Tibial nerve (tissue), 4 donors: ENCODE measurements around the gene LONRF3. TPM values are rescaled to one million over a fixed set of nuclear protein-coding genes. Genes with fewer than 3 reads are reported as not detected.
"Not testable (repeated sequence)": the region's sequence is repeated elsewhere in the genome, so short reads cannot be mapped to it uniquely, and the experiment has no call there.

Source experiments
- DNase-seq, 2 donors: peaks; one replicate each; pipeline ENCODE4 v3.0.0-alpha.2; 2019; ENCODE audit warnings: low spot score in 2 of 2
- H3K27ac ChIP-seq, 4 donors: fragments of 200-600 bp; sonication (generic) in 3 of 4; one replicate each; pipeline ENCODE4 v1.5.1; 2017 to 2019; ENCODE audit warnings: mild to moderate bottlenecking in 1 of 4
- H3K27me3 ChIP-seq, 2 donors: fragments of 200-600 bp; sonication (generic) in 1 of 2; one replicate each; pipeline versions ENCODE4 v1.5.1 to v1.6.0; 2017 to 2019
- H3K36me3 ChIP-seq, 3 donors: fragments of 200-600 bp; sonication (generic); one replicate each; pipeline ENCODE4 v1.5.1; 2018 to 2019
- H3K4me1 ChIP-seq, 4 donors: fragments of 200-600 bp; sonication (generic) in 3 of 4; one replicate each; pipeline ENCODE4 v1.5.1; 2017 to 2019
- H3K4me3 ChIP-seq, 4 donors: fragments of 200-600 bp; sonication (generic) in 3 of 4; one replicate each; pipeline ENCODE4 v1.5.1; 2017 to 2019; ENCODE audit warnings: mild to moderate bottlenecking in 1 of 4, moderate library complexity in 1 of 4
- H3K9me3 ChIP-seq, 4 donors: fragments of 200-600 bp; sonication (generic) in 3 of 4; one replicate each; pipeline ENCODE4 v1.5.1; 2017 to 2019
- CTCF ChIP-seq, 5 experiments: fragments of 200-600 bp in 3 of 5; fragments of 450-650 bp in 2 of 5; sonication (generic) in 3 of 5; IDR thresholded peaks; one replicate each; pipeline ENCODE4 v1.5.1; 2016 to 2019; ENCODE audit warnings: antibody characterized with exemption in 5 of 5, mild to moderate bottlenecking in 3 of 5, moderate library complexity in 2 of 5
- EP300 ChIP-seq, 2 donors: sonication (generic); formaldehyde crosslinking; IDR thresholded peaks; one replicate each; pipeline ENCODE4 v1.6.1; 2017; ENCODE audit warnings: antibody characterized with exemption in 2 of 2, mild to moderate bottlenecking in 1 of 2
- POLR2A ChIP-seq, 2 donors: fragments of 450-650 bp; IDR thresholded peaks; one replicate each; pipeline ENCODE4 v1.6.1; 2017; ENCODE audit warnings: antibody characterized with exemption in 2 of 2, mild to moderate bottlenecking in 2 of 2, moderate library complexity in 2 of 2
- WGBS, 2 donors: methylation state at CpG; one replicate each; pipeline ENCODE4 v1.1.5; 2018; 5-methylcytosine and 5-hydroxymethylcytosine counted together
- total RNA-seq, 4 donors: library from RNA; depleted of rRNA; stranded (reverse); fragments of >200 nt; gene quantifications; one replicate each; pipeline ENCODE4 v1.1.0, GENCODE V29; 2016

LONRF3 gene
- total RNA-seq, 4 donors from 2014 or later, result 12.2 to 20.4 (median 19.2) TPM

GRCh38 chrX:119010491-119010890, 36.1 kb downstream of the LONRF3 start:
- H3K9me3 ChIP-seq, result no peaks in the 10 kb centered on the region
- no peak overlapping the region for H3K4me3 ChIP-seq
- TF ChIP-seq POLR2A (IDR thresholded peaks at IDR 0.05), result no peak
- TF ChIP-seq CTCF (IDR thresholded peaks at IDR 0.05), result no peak
- TF ChIP-seq EP300 (IDR thresholded peaks at IDR 0.05), result no peak
- H3K27me3 ChIP-seq, result peaks cover 0 to 2% of the 10 kb centered on the region in 2 donors
- no peaks in the 10 kb centered on the region for H3K4me1 ChIP-seq
- WGBS, 2 donors, result 79 to 82% methylated on average over 2 to 5 of the region's 5 CpGs
- no peak for DNase-seq
- peaks cover 0 to 10% (median 0%) of the 10 kb centered on the region in 3 donors for H3K36me3 ChIP-seq
- no peak overlapping the region for H3K27ac ChIP-seq

GRCh38 chrX:119013164-119013563, 38.7 kb downstream of the LONRF3 start:
- H3K27ac ChIP-seq, result no peak overlapping the region
- H3K4me3 ChIP-seq, result no peak overlapping the region
- H3K27me3 ChIP-seq, result no peaks in the 10 kb centered on the region
- no peaks in the 10 kb centered on the region for H3K9me3 ChIP-seq
- 87 to 88% methylated on average over 1 to 3 of the region's 3 CpGs for WGBS, 2 donors
- H3K36me3 ChIP-seq, result peaks cover 0 to 14% (median 0%) of the 10 kb centered on the region in 3 donors
- no peak for DNase-seq
- TF ChIP-seq POLR2A (IDR thresholded peaks at IDR 0.05) (no peak), CTCF (IDR thresholded peaks at IDR 0.05) (no peak), EP300 (IDR thresholded peaks at IDR 0.05) (no peak)
- H3K4me1 ChIP-seq, result no peaks in the 10 kb centered on the region

GRCh38 chrX:119015407-119016237, 41.2 kb downstream of the LONRF3 start:
- Histone ChIP-seq H3K9me3 (no peaks in the 10 kb centered on the region), H3K4me3 (no peak overlapping the region), H3K4me1 (no peaks in the 10 kb centered on the region), H3K27me3 (no peaks in the 10 kb centered on the region), H3K27ac (no peak overlapping the region), H3K36me3 (peaks cover 0 to 4% (median 0%) of the 10 kb centered on the region in 3 donors)
- TF ChIP-seq EP300 (IDR thresholded peaks at IDR 0.05) (peak in 1 of 2 donors; percentile 53), CTCF (IDR thresholded peaks at IDR 0.05) (no peak), POLR2A (IDR thresholded peaks at IDR 0.05) (no peak)
- 61% methylated on average over 7 of the region's 7 CpGs for WGBS, 2 donors
- DNase-seq, result peak in 1 of 2 donors; percentile 11

GRCh38 chrX:119017077-119017476, 42.7 kb downstream of the LONRF3 start:
- Histone ChIP-seq H3K9me3 (no peaks in the 10 kb centered on the region), H3K36me3 (peaks cover 0 to 4% (median 0%) of the 10 kb centered on the region in 3 donors), H3K4me3 (no peak overlapping the region), H3K4me1 (no peaks in the 10 kb centered on the region), H3K27ac (no peak overlapping the region), H3K27me3 (no peaks in the 10 kb centered on the region)
- 33 to 67% methylated on average over 1 of the region's 1 CpG for WGBS, 2 donors
- TF ChIP-seq CTCF (IDR thresholded peaks at IDR 0.05) (no peak), EP300 (IDR thresholded peaks at IDR 0.05) (no peak), POLR2A (IDR thresholded peaks at IDR 0.05) (no peak)
- DNase-seq, result no peak

GRCh38 chrX:119025900-119026299, 51.5 kb downstream of the LONRF3 start:
- H3K27ac ChIP-seq, result no peak overlapping the region
- TF ChIP-seq POLR2A (IDR thresholded peaks at IDR 0.05) (no peak), EP300 (IDR thresholded peaks at IDR 0.05) (no peak), CTCF (IDR thresholded peaks at IDR 0.05) (no peak)
- no peaks in the 10 kb centered on the region for H3K4me1 ChIP-seq
- no peak overlapping the region for H3K4me3 ChIP-seq
- DNase-seq, result no peak
- 94 to 96% methylated on average over 5 of the region's 5 CpGs for WGBS, 2 donors
- H3K36me3 ChIP-seq, result no peaks in the 10 kb centered on the region
- no peaks in the 10 kb centered on the region for H3K27me3 ChIP-seq
- no peaks in the 10 kb centered on the region for H3K9me3 ChIP-seq

- WGBS, 2 donors, result 87 to 100% methylated on average over 2 of the region's 2 CpGs
- DNase-seq, H3K4me3 ChIP-seq, H3K4me1 ChIP-seq, H3K36me3 ChIP-seq, H3K27me3 ChIP-seq, H3K9me3 ChIP-seq, H3K27ac ChIP-seq: not testable (repeated sequence)
These were observed 51.9 kb downstream of the LONRF3 start for GRCh38 chrX:119026344-119026743.

GRCh38 chrX:119027960-119028732, 53.7 kb downstream of the LONRF3 start:
- H3K27me3 ChIP-seq, H3K4me3 ChIP-seq, H3K27ac ChIP-seq, H3K9me3 ChIP-seq, H3K36me3 ChIP-seq, H3K4me1 ChIP-seq, DNase-seq: not testable (repeated sequence)
- WGBS, 2 donors, result 89 to 98% methylated on average over 23 to 28 of the region's 28 CpGs
